Heart right ventricle (tissue), 16 donors: ENCODE data around the gene SCAND1. TPM values are rescaled to one million over a fixed set of nuclear protein-coding genes. Genes with fewer than 3 reads are reported as not detected.
A peak's percentile ranks its signal among the peaks of the same experiment; 100 is the strongest.

Experiments
- ATAC-seq, 8 donors: fragments of 200-7000 bp; cut with Tn5 transposase; one replicate each; pipeline ENCODE4 v1.9.1; 2020; ENCODE audit warnings: mild to moderate bottlenecking in 8 of 8, moderate library complexity in 8 of 8, moderate number of reproducible peaks in 1 of 8
- DNase-seq, 2 donors: peaks; one replicate each; pipeline ENCODE4 v3.0.0-alpha.2; 2020
- H3K27ac ChIP-seq, 10 donors: fragments of 200-600 bp; sonication (generic) in 2 of 10; one replicate each; pipeline versions ENCODE4 v1.5.0 to v1.8.0; 2020 to 2022; ENCODE audit warnings: mild to moderate bottlenecking in 3 of 10
- H3K27me3 ChIP-seq, 7 donors: fragments of 200-600 bp; one replicate each; pipeline ENCODE4 v1.8.0; 2021 to 2022; ENCODE audit warnings: mild to moderate bottlenecking in 2 of 7
- H3K36me3 ChIP-seq, 9 donors: fragments of 200-600 bp; sonication (generic) in 1 of 9; one replicate each; pipeline versions ENCODE4 v1.5.0 to v1.8.0; 2020 to 2022; ENCODE audit warnings: mild to moderate bottlenecking in 2 of 9
- H3K4me1 ChIP-seq, 9 donors: fragments of 200-600 bp; sonication (generic) in 1 of 9; one replicate each; pipeline versions ENCODE4 v1.5.0 to v1.8.0; 2020 to 2022; ENCODE audit warnings: mild to moderate bottlenecking in 4 of 9
- H3K4me3 ChIP-seq, 10 donors: fragments of 200-600 bp; sonication (generic) in 2 of 10; one replicate each; pipeline versions ENCODE4 v1.5.0 to v1.8.0; 2020 to 2022; ENCODE audit warnings: mild to moderate bottlenecking in 7 of 10, moderate library complexity in 2 of 10
- H3K9me3 ChIP-seq, 11 donors: fragments of 200-600 bp in 10 of 11; sonication (generic) in 2 of 11; one replicate each; pipeline versions ENCODE4 v1.5.0 to v1.8.0; 2013 to 2022; ENCODE audit warnings: mild to moderate bottlenecking in 2 of 11, control low read depth in 1 of 11, moderate library complexity in 1 of 11
- CTCF ChIP-seq, 9 donors: fragments of 200-600 bp; sonication (generic) in 2 of 9; IDR thresholded peaks; one replicate each; pipeline versions ENCODE4 v1.5.0 to v1.8.0; 2021 to 2022; ENCODE audit warnings: antibody characterized with exemption in 9 of 9, mild to moderate bottlenecking in 5 of 9, moderate library complexity in 1 of 9
- WGBS, 2 donors: extraction: QIAGEN DNeasy Blood & Tissue Kit; methylation state at CpG; one replicate each; pipeline ENCODE4 v1.1.7; 2013; ENCODE audit warnings: inconsistent platforms in 1 of 2; 5-methylcytosine and 5-hydroxymethylcytosine counted together
- intact Hi-C, 10 donors: fragments of 100-400 bp; cut with DNase I; formaldehyde crosslinking; loops; one replicate each; pipeline versions ENCODE4 v1.11.1 to v1.14.2; 2022
- polyA plus RNA-seq, 2 donors: library from polyadenylated mRNA; stranded (reverse); fragments of 200-250 nt; gene quantifications; one replicate each; pipeline ENCODE4 v1.2.3, GENCODE V29; 2013
- total RNA-seq, 10 donors: library from RNA; stranded (reverse); fragmentation: NEBNext Ultra II Directional in 3 of 10; extraction: Animal tissue kit (Norgen Biotek cat#: 25700) in 3 of 10; gene quantifications; one replicate each; pipeline versions ENCODE4 v1.2.1 to v1.2.4, GENCODE V29; 2021 to 2023
- donor health status: Arrhythmogenic right ventricular cardiomyopathy.
- donor health status: ischemic (EF 13 %, LVEDD 7.1; RV severe dilation, severe dysfunction).
- donor health status: healthy with polysubstance abuse.
- donor health status: DM: no; HTN: yes; CAD: no.
- donor health status: DM: no; HTN: no; CAD: no.
- donor health status: ischemic (EF 25% LVEDD 6.9; RV normal size, moderate dysfunction).
- donor health status: ischemic (EF 25% LVEDD 5.7; RV mildly dilated, moderate dysfunction).
- donor health status: healthy.
- donor health status: DM: yes; HTN: yes; CAD: no.
- donor health status: Ischemic cardiomyopathy.
- donor health status: ischemic (EF 35%, LVEDD 5.7; RV mildly dilated, moderate dysfunction).
- donor health status: nonischemic (EF 11% LVEDD 7.7; RV severe dilation, severe dysfunction).
- donor health status: DM: yes; HTN: yes; CAD: no.
- donor health status: PGD.
- donor health status: ischemic (EF 29% LVEDD 5.4; RV normal size, mild dysfunction).
- donor health status: nonischemic (EF 23%, LVEDD 6.1; RV moderate dilation, normal function).

Gene SCAND1
- total and polyA plus RNA-seq, 12 donors = 29.9 to 217 (median 41.1) TPM

- no peak for ATAC-seq
- intact Hi-C loops = no loop called here
- no peaks in the 10 kb centered on the region for H3K27me3 ChIP-seq
- no peak for DNase-seq
- 96 to 98% methylated on average over 3 of the region's 3 CpGs for WGBS, 2 donors
- TF ChIP-seq CTCF (IDR thresholded peaks at IDR 0.05) = no peak
- no peak overlapping the region for H3K4me3 ChIP-seq
- no peaks in the 10 kb centered on the region for H3K4me1 ChIP-seq
- peaks cover 0 to 92% (median 32%) of the 10 kb centered on the region in 9 donors for H3K36me3 ChIP-seq
- no peaks in the 10 kb centered on the region for H3K9me3 ChIP-seq
- no peak overlapping the region for H3K27ac ChIP-seq
Observed at GRCh38 chr20:35939264-35939663, 15.0 kb downstream of the SCAND1 start.

- 88 to 91% methylated on average over 4 of the region's 4 CpGs for WGBS, 2 donors
- intact Hi-C loops = no loop called here
- ATAC-seq (peak in 1 of 8 donors; percentile 9), DNase-seq (no peak)
- no peak for TF ChIP-seq CTCF (IDR thresholded peaks at IDR 0.05)
- no peaks in the 10 kb centered on the region for H3K4me1 ChIP-seq
- H3K4me3 ChIP-seq = no peak overlapping the region
- H3K27me3 ChIP-seq = no peaks in the 10 kb centered on the region
- no peaks in the 10 kb centered on the region for H3K9me3 ChIP-seq
- peaks cover 0 to 93% (median 28%) of the 10 kb centered on the region in 9 donors for H3K36me3 ChIP-seq
- H3K27ac ChIP-seq = no peak overlapping the region
Observed at GRCh38 chr20:35934050-35934449, 20.3 kb downstream of the SCAND1 start.

GRCh38 chr20:35929301-35929700 is 25.0 kb downstream of the SCAND1 start:
- Histone ChIP-seq H3K36me3 (peaks cover 0 to 86% (median 28%) of the 10 kb centered on the region in 9 donors), H3K27me3 (no peaks in the 10 kb centered on the region), H3K4me3 (no peak overlapping the region), H3K4me1 (no peaks in the 10 kb centered on the region), H3K9me3 (no peaks in the 10 kb centered on the region), H3K27ac (no peak overlapping the region)
- DNase-seq = no peak
- WGBS, 2 donors = 100% methylated on average over 2 of the region's 2 CpGs
- ATAC-seq = no peak
- intact Hi-C loops = no loop called here
- no peak for TF ChIP-seq CTCF (IDR thresholded peaks at IDR 0.05)

GRCh38 chr20:35920523-35920922 is 33.8 kb downstream of the SCAND1 start:
- Histone ChIP-seq H3K36me3 (peaks cover 0 to 90% (median 13%) of the 10 kb centered on the region in 9 donors), H3K9me3 (no peaks in the 10 kb centered on the region), H3K27ac (no peak overlapping the region), H3K27me3 (no peaks in the 10 kb centered on the region), H3K4me3 (no peak overlapping the region), H3K4me1 (no peaks in the 10 kb centered on the region)
- intact Hi-C loops = no loop called here
- DNase-seq (no peak), ATAC-seq (no peak)
- no peak for TF ChIP-seq CTCF (IDR thresholded peaks at IDR 0.05)
- whole genome bisulfite sequencing, 2 donors = 95 to 98% methylated on average over 3 of the region's 3 CpGs
